OCI-LY3 (cell line): ENCODE data around the gene KLHL21.

Source experiments
- H2AFZ ChIP-seq: fragments of 200-600, 300-600 bp; shearing (Covaris generic); 2 replicates; pipeline ENCODE4 v1.6.0; 2014; ENCODE audit warnings: antibody characterized with exemption, low read depth, low read length
- H3K27ac ChIP-seq: fragments of 200-600, 300-600 bp; sonication (generic); 2 replicates; pipeline ENCODE4 v1.5.1; 2014; ENCODE audit warnings: mild to moderate bottlenecking, low read length, moderate library complexity, mixed read lengths
- H3K27me3 ChIP-seq: fragments of 200-600, 300-600 bp; sonication (generic); 2 replicates; pipeline ENCODE4 v1.6.1; 2014; ENCODE audit warnings: low read depth, low read length, mixed read lengths
- H3K36me3 ChIP-seq: fragments of 200-600, 300-600 bp; sonication (generic); replicated peaks from 2 replicates; pipeline ENCODE3; 2014; ENCODE audit warnings: low read depth, low read length, mixed read lengths
- H3K4me1 ChIP-seq: fragments of 300-600, 200-600 bp; sonication (generic); 2 replicates; pipeline ENCODE4 v1.6.1; 2014; ENCODE audit warnings: low read length, mixed read lengths
- H3K4me2 ChIP-seq: fragments of 200-600, 300-600 bp; sonication (generic); 2 replicates; pipeline ENCODE4 v1.6.1; 2014; ENCODE audit warnings: low read length, mixed read lengths
- H3K4me3 ChIP-seq: fragments of 300-600, 200-600 bp; sonication (generic); 2 replicates; pipeline ENCODE4 v1.5.1; 2014; ENCODE audit warnings: antibody characterized with exemption, mild to moderate bottlenecking, low read length, moderate library complexity
- H3K79me2 ChIP-seq: fragments of 300-600, 200-600 bp; shearing (Covaris generic); 2 replicates; pipeline ENCODE4 v1.6.1; 2014; ENCODE audit warnings: mild to moderate bottlenecking, low read length, mixed read lengths
- H3K9ac ChIP-seq: fragments of 300-600, 200-600 bp; shearing (Covaris generic); 2 replicates; pipeline ENCODE4 v1.6.0; 2014; ENCODE audit warnings: mild to moderate bottlenecking, low read length, moderate library complexity
- H3K9me3 ChIP-seq: fragments of 200-600, 300-600 bp; shearing (Covaris generic); 2 replicates; pipeline ENCODE4 v1.6.1; 2014; ENCODE audit warnings: low read length, mixed read lengths; ENCODE audit not compliant: insufficient read depth
- H4K20me1 ChIP-seq: fragments of 200-600, 300-600 bp; sonication (generic); 2 replicates; pipeline ENCODE4 v1.6.1; 2016; ENCODE audit warnings: low read length, mixed read lengths; ENCODE audit not compliant: insufficient read depth
- CTCF ChIP-seq: fragments of 200-600, 300-600 bp; sonication (generic); IDR thresholded peaks from 2 replicates; pipeline ENCODE4 v1.5.1; 2014; ENCODE audit warnings: antibody characterized with exemption, low read length, low read depth
- EZH2phosphoT487 ChIP-seq: fragments of 200-600 bp; shearing (Covaris generic); IDR thresholded peaks from 2 replicates; pipeline ENCODE4 v1.6.1; 2018; ENCODE audit warnings: antibody characterized with exemption, mixed run types, low read depth

Gene KLHL21

DNA sequence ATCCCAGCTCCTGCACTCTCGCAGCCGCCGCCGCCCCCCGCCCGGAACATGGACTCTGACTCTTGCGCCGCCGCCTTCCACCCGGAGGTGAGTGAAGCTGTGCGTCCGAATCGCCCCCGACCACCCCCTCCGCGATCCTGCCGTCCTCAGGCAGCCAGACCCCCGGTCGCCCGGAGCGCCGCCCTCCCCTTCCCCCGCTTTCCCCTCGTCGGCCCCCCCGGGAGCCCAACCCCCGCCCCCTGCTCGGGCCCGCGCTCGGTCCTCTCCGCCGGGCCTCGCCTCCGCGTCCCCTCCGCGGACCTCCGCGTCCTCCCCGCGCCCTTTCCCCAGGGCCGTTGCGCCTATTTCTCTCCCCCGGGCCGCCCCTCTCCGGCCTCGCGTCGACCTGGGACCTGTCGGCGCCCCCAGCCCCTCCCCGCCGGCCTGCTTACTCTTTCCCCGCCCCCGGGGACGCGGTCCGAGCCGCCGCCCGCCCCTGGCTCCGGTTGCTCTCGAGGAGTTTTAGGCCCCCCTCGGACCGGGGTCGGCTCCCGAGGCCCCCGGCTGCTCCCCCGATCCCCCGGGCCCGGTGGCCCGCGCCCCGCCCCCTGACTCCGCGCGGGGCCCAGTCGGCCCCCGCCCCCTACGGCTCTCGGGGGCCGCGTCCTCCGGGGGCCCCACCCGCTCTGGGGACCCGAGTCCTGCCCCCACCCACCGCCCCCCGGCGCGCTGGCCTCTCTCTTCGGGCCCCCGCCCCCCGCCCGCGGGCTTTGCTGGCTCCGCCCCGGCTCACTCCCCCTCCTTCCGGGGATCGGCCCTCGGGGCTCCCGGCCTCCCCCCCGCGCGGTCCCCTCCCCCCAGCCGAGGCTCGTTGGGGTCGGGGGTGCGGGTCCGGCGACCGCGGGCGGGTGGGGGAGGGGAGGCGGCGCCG lies 11.6 kb upstream of the KLHL21 start:
- no peak for TF ChIP-seq CTCF
- TF ChIP-seq EZH2phosphoT487, result no peak
- peaks cover 6% of the 10 kb centered on the region for H3K36me3 ChIP-seq
- peak overlapping the region; percentile 83 for H3K4me3 ChIP-seq
- H4K20me1 ChIP-seq, result peaks cover 22% of the 10 kb centered on the region
- H3K79me2 ChIP-seq, result peaks cover 37% of the 10 kb centered on the region
- peaks cover 5% of the 10 kb centered on the region for H3K4me1 ChIP-seq
- no peaks in the 10 kb centered on the region for H3K27me3 ChIP-seq
- H3K9ac ChIP-seq, result peak overlapping the region; percentile 80
- no peaks in the 10 kb centered on the region for H3K9me3 ChIP-seq
- no peak overlapping the region for H2AFZ ChIP-seq
- peak overlapping the region; percentile 54 for H3K4me2 ChIP-seq
- H3K27ac ChIP-seq, result peak overlapping the region; percentile 66

GRCh38 chr1:6613361-6614018 lies 10.8 kb upstream of the KLHL21 start, which contains the start of gene PHF13:
Gene PHF13 (plus strand): TSS chr1:6613731. CDS start chr1:6614067, 336 bp downstream.
- peak within 1 kb of the TSS; percentile 66 for H3K27ac ChIP-seq
- H3K36me3 ChIP-seq, result peaks cover 6% of the 10 kb centered on the region
- H3K4me2 ChIP-seq, result peak within 1 kb of the TSS; percentile 100
- peaks cover 37% of the 10 kb centered on the region for H3K79me2 ChIP-seq
- TF ChIP-seq EZH2phosphoT487, result no peak
- peaks cover 5% of the 10 kb centered on the region for H3K4me1 ChIP-seq
- H3K4me3 ChIP-seq, result peak within 1 kb of the TSS; percentile 96
- H2AFZ ChIP-seq, result peak within 1 kb of the TSS; percentile 25; the same call in 1 of the 2 replicates
- H3K9ac ChIP-seq, result peak within 1 kb of the TSS; percentile 82
- H3K27me3 ChIP-seq, result no peaks in the 10 kb centered on the region
- peaks cover 22% of the 10 kb centered on the region for H4K20me1 ChIP-seq
- H3K9me3 ChIP-seq, result no peaks in the 10 kb centered on the region

- Histone ChIP-seq H3K79me2 (peaks cover 36% of the 10 kb centered on the region), H3K27me3 (no peaks in the 10 kb centered on the region), H4K20me1 (peaks cover 20% of the 10 kb centered on the region), H3K9me3 (no peaks in the 10 kb centered on the region), H3K4me3 (peak overlapping the region; percentile 96), H2AFZ (peak overlapping the region; percentile 25; the same call in 1 of the 2 replicates), H3K36me3 (peaks cover 6% of the 10 kb centered on the region), H3K9ac (peak overlapping the region; percentile 82), H3K4me2 (peak overlapping the region; percentile 100), H3K27ac (peak overlapping the region; percentile 7; the same call in 1 of the 2 replicates), H3K4me1 (peaks cover 5% of the 10 kb centered on the region)
- TF ChIP-seq EZH2phosphoT487 (no peak), CTCF (no peak)
Measured at GRCh38 chr1:6612641-6613360, 10.1 kb upstream of the KLHL21 start.

- peak overlapping the region; percentile 96 for H3K4me2 ChIP-seq
Measured at GRCh38 chr1:6603915-6604558, 1.4 kb upstream of the KLHL21 start.

More at GRCh38 chr1:6603915-6604558, 1.4 kb upstream of the KLHL21 start:
- peaks cover 25% of the 10 kb centered on the region for H3K4me1 ChIP-seq
- peaks cover 3% of the 10 kb centered on the region for H3K36me3 ChIP-seq
- H2AFZ ChIP-seq, result peak overlapping the region; percentile 91
- no peaks in the 10 kb centered on the region for H3K9me3 ChIP-seq
- peaks cover 36% of the 10 kb centered on the region for H3K79me2 ChIP-seq
- peak overlapping the region; percentile 90 for H3K4me3 ChIP-seq
- H3K27me3 ChIP-seq, result no peaks in the 10 kb centered on the region
- H3K9ac ChIP-seq, result peak overlapping the region; percentile 89
- TF ChIP-seq EZH2phosphoT487 (no peak), CTCF (no peak)
- H4K20me1 ChIP-seq, result peaks cover 20% of the 10 kb centered on the region
- H3K27ac ChIP-seq, result peak overlapping the region; percentile 98
